PC-3 (cell line): ENCODE measurements around the gene TBC1D5. TPM values are rescaled to one million over a fixed set of nuclear protein-coding genes. Genes with fewer than 3 reads are reported as not detected.
A peak's percentile ranks its signal among the peaks of the same experiment; 100 is the strongest.

Experiments
- ATAC-seq: fragments of 200-7000 bp; cut with Tn5 transposase; 2 replicates; pipeline ENCODE4 v1.9.1; 2020; ENCODE audit warnings: mild to moderate bottlenecking, moderate library complexity
- BruUV-seq: library from RNA; stranded (reverse); fragments of 400-500 nt; replicated peaks from 2 replicates; lab custom pipeline; 2021; lab: Mats Ljungman, UMichigan
- CTCF ChIA-PET: fragments of 300-600 bp; sonication (Branson Sonifier 250); formaldehyde crosslinking; loops from one replicate; lab custom pipeline; 2022; ENCODE audit warnings: antibody characterized with exemption; lab: Charles Lee
- POLR2A ChIA-PET: fragments of 300-600 bp; sonication (Branson Sonifier 250); formaldehyde crosslinking; loops from one replicate; lab custom pipeline; 2022; ENCODE audit warnings: antibody characterized with exemption; ENCODE audit not compliant: unreplicated experiment; lab: Charles Lee
- DNase-seq: peaks from one replicate; pipeline ENCODE4 v3.0.0-alpha.2; 2015
- H2AFZ ChIP-seq: fragments of 300-600 bp; sonication (generic); 2 replicates; pipeline ENCODE4 v1.6.0; 2016; ENCODE audit warnings: antibody characterized with exemption, low read length
- H3F3A ChIP-seq: fragments of 300-600 bp; sonication (generic); one replicate; pipeline ENCODE4 v1.6.0; 2017; ENCODE audit warnings: antibody characterized with exemption, low read length, control low read depth, mild to moderate bottlenecking; ENCODE audit not compliant: unreplicated experiment
- H3K27ac ChIP-seq: fragments of 300-600 bp; sonication (generic); 2 replicates; pipeline ENCODE4 v1.5.1; 2016; ENCODE audit warnings: mild to moderate bottlenecking, low read length
- H3K27me3 ChIP-seq: fragments of 300-600 bp; sonication (generic); 2 replicates; pipeline ENCODE4 v1.6.1; 2016; ENCODE audit warnings: low read length, mixed read lengths
- H3K36me3 ChIP-seq: fragments of 300-600 bp; sonication (generic); 2 replicates; pipeline ENCODE4 v1.6.1; 2016; ENCODE audit warnings: low read depth, mixed run types, low read length, mixed read lengths
- H3K4me1 ChIP-seq: fragments of 300-600 bp; sonication (generic); 2 replicates; pipeline ENCODE4 v1.5.1; 2016; ENCODE audit warnings: low read length; ENCODE audit not compliant: insufficient read depth
- H3K4me2 ChIP-seq: fragments of 300-600 bp; sonication (generic); 2 replicates; pipeline ENCODE4 v1.6.0; 2016; ENCODE audit warnings: low read length
- H3K4me3 ChIP-seq: fragments of 300-600 bp; sonication (generic); 2 replicates; pipeline ENCODE4 v1.5.1; 2016; ENCODE audit warnings: mild to moderate bottlenecking, low read length, mixed read lengths
- H3K79me2 ChIP-seq: fragments of 300-600 bp; sonication (generic); 2 replicates; pipeline ENCODE4 v1.6.1; 2017; ENCODE audit warnings: low read length, mixed read lengths
- H3K9ac ChIP-seq: fragments of 300-600 bp; sonication (generic); 2 replicates; pipeline ENCODE4 v1.6.0; 2016; ENCODE audit warnings: mild to moderate bottlenecking, low read length
- H3K9me2 ChIP-seq: fragments of 300-600 bp; sonication (generic); replicated peaks from 2 replicates; pipeline ENCODE4 v1.6.1; 2016; ENCODE audit warnings: mixed run types, low read length, mixed read lengths
- H3K9me3 ChIP-seq: fragments of 300-600 bp; sonication (generic); 2 replicates; pipeline ENCODE4 v1.6.1; 2016; ENCODE audit warnings: low read length, mixed read lengths
- H4K20me1 ChIP-seq: fragments of 300-600 bp; sonication (generic); 2 replicates; pipeline ENCODE4 v1.6.1; 2016; ENCODE audit warnings: low read length, mixed read lengths
- EZH2 ChIP-seq: fragments of 300-600 bp; sonication (generic); IDR thresholded peaks from one replicate; pipeline ENCODE4 v1.6.1; 2017; ENCODE audit warnings: antibody characterized with exemption, mild to moderate bottlenecking, low read length; ENCODE audit not compliant: unreplicated experiment
- EZH2phosphoT487 ChIP-seq: fragments of 300-600 bp; sonication (generic); IDR thresholded peaks from 2 replicates; pipeline ENCODE4 v1.6.1; 2018; ENCODE audit warnings: mild to moderate bottlenecking, antibody characterized with exemption, low read length, borderline replicate concordance
- intact Hi-C: fragments of 100-400 bp; cut with micrococcal nuclease; formaldehyde crosslinking; loops from 2 replicates; pipeline ENCODE4 v1.9.0; 2023
- total RNA-seq: library from RNA; depleted of rRNA; stranded (reverse); fragments of >200 nt; gene quantifications from 2 replicates; pipeline ENCODE4 v1.2.3, GENCODE V29; 2014
- TF ChIP-seq, protein P1 (sequence below): fragments of 300-600 bp; sonication (generic); conservative IDR thresholded peaks from 2 replicates; pipeline ENCODE4 v1.5.1; 2017; ENCODE audit warnings: antibody characterized with exemption, low read depth, mild to moderate bottlenecking, low read length

TBC1D5 gene
- total RNA-seq, 1 experiment from 2014 or later = 54.5 TPM

DNA sequence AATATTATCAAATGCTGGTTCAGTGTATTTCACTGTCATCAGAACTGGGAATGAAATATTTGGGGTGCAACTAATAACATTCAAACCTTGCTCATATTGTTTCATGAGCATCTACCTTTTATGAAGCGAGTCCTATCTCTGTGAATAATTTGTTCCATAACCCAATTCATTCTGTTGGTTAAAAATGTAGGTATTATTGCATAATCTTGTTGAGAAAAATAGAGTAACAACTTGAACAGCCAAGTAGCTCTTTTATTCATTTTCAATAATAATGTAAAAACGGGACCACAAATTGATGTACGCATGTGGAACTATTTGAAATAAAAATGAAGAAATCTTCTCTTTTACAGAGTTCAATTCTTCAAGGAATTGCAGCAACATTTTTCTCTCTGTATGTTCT, 30.1 kb upstream of the TBC1D5 start:
- H4K20me1 ChIP-seq = no peaks in the 10 kb centered on the region
- no peaks in the 10 kb centered on the region for H3K4me1 ChIP-seq
- DNase-seq (no peak), ATAC-seq (no peak)
- H3K27me3 ChIP-seq = no peaks in the 10 kb centered on the region
- H3K4me2 ChIP-seq = no peak overlapping the region
- no peaks in the 10 kb centered on the region for H3K79me2 ChIP-seq
- H3F3A ChIP-seq = no peaks in the 10 kb centered on the region
- ChIA-PET POLR2A (no interaction called here), CTCF (interaction anchor here (0.6 kb wide), 1 partner anchor 314 kb away, joined by 3 read pairs; no protein-coding TSS in a partner anchor)
- TF ChIP-seq EZH2 = no peak
- TF ChIP-seq EZH2phosphoT487 = no peak
- TF ChIP-seq, protein P1, sequence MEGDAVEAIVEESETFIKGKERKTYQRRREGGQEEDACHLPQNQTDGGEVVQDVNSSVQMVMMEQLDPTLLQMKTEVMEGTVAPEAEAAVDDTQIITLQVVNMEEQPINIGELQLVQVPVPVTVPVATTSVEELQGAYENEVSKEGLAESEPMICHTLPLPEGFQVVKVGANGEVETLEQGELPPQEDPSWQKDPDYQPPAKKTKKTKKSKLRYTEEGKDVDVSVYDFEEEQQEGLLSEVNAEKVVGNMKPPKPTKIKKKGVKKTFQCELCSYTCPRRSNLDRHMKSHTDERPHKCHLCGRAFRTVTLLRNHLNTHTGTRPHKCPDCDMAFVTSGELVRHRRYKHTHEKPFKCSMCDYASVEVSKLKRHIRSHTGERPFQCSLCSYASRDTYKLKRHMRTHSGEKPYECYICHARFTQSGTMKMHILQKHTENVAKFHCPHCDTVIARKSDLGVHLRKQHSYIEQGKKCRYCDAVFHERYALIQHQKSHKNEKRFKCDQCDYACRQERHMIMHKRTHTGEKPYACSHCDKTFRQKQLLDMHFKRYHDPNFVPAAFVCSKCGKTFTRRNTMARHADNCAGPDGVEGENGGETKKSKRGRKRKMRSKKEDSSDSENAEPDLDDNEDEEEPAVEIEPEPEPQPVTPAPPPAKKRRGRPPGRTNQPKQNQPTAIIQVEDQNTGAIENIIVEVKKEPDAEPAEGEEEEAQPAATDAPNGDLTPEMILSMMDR = no peak
- H2AFZ ChIP-seq = no peak overlapping the region
- no peaks in the 10 kb centered on the region for H3K9me3 ChIP-seq
- no peak overlapping the region for H3K27ac ChIP-seq
- H3K9me2 ChIP-seq = no peaks in the 10 kb centered on the region
- BruUV-seq = no TSS peak
- intact Hi-C loops = no loop called here
- no peak overlapping the region for H3K4me3 ChIP-seq
- no peaks in the 10 kb centered on the region for H3K36me3 ChIP-seq
- no peak overlapping the region for H3K9ac ChIP-seq

DNA sequence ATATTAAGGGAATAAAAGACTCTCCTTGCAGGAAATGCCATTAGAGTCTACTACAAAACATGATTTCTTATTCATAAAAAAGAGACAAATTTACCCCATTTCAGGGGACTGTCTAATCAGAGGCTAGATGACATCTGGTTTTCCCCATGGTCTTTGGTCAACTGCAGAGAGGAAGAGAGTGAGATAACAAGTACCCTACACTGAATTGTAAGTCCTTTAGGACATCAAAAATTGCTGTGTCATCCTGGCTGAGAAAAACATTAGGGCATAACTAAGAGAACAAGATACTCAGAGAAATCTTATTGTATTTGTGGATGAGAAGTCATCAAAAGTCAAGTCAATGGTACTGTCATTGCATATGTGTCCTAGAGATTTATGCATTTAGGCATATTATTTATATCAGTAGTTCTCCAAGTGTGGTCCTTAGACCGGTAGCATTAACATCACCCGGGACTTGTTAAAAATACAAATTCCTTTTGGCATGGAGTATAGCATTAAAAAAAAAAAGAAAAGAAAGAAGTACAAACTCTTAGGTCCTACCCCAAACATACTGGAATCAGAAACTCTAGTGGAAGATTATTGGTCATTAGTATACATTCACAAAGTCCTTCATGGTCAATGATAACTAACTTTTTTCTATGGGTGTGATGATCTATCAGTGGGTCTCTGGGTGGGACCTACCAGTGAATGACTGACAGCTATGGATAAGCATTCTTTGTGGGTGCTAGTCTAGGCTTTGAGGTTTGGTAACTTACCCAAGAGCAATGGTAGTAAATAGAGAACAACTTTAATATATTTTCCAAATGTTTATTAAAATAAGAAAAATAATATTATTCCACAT, 29.0 kb upstream of the TBC1D5 start:
- no peak overlapping the region for H3K4me3 ChIP-seq
- DNase-seq = no peak
- CTCF ChIA-PET = no interaction called here
- no TSS peak for BruUV-seq
- no peaks in the 10 kb centered on the region for H3K36me3 ChIP-seq
- H3K27me3 ChIP-seq = no peaks in the 10 kb centered on the region
- POLR2A ChIA-PET = no interaction called here
- no peak for ATAC-seq
- no peaks in the 10 kb centered on the region for H3K9me3 ChIP-seq
- H3K27ac ChIP-seq = no peak overlapping the region
- H3F3A ChIP-seq = no peaks in the 10 kb centered on the region
- no peaks in the 10 kb centered on the region for H3K9me2 ChIP-seq
- no peak for TF ChIP-seq EZH2
- no peak for TF ChIP-seq EZH2phosphoT487
- no peaks in the 10 kb centered on the region for H4K20me1 ChIP-seq
- no peaks in the 10 kb centered on the region for H3K4me1 ChIP-seq
- no peak overlapping the region for H3K4me2 ChIP-seq
- no peaks in the 10 kb centered on the region for H3K79me2 ChIP-seq
- H3K9ac ChIP-seq = no peak overlapping the region
- peak overlapping the region; percentile 58 for H2AFZ ChIP-seq
- intact Hi-C loops = no loop called here

DNA sequence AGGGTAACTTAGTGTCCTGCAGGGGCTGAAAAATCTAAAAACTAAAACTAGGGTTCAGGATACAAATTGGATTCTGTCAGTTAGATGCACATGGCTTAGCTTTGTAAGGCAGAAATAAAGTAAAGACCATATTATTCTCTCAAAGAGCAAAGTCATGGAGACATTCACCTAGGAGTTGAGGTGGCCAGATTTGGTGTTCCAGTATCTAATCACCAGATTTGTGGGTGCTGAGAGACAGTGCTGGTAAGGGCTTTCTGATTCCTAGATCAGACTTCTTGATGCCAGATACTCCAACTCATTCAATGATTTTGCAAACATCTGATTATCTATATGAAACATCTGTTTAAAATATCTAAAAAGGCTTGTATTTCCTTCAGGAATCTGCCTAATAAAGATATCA, 28.3 kb upstream of the TBC1D5 start:
- DNase-seq = no peak
- intact Hi-C loops = no loop called here
- no peak for ATAC-seq
- Histone ChIP-seq H3K36me3 (no peaks in the 10 kb centered on the region), H2AFZ (peak overlapping the region; percentile 58; the same call in 1 of the 2 replicates), H3K9me3 (no peaks in the 10 kb centered on the region), H3K79me2 (no peaks in the 10 kb centered on the region), H3K9me2 (no peaks in the 10 kb centered on the region), H3K4me3 (no peak overlapping the region), H3K4me2 (no peak overlapping the region), H3K9ac (no peak overlapping the region), H3K27ac (no peak overlapping the region), H3F3A (no peaks in the 10 kb centered on the region), H4K20me1 (no peaks in the 10 kb centered on the region), H3K27me3 (no peaks in the 10 kb centered on the region), H3K4me1 (no peaks in the 10 kb centered on the region)
- BruUV-seq = no TSS peak
- TF ChIP-seq EZH2 (no peak), EZH2phosphoT487 (no peak)
- TF ChIP-seq, protein P1 = no peak
- POLR2A ChIA-PET = no interaction called here
- CTCF ChIA-PET = no interaction called here
